Kasumi-1 (cell line): ENCODE measurements around the gene NPAS2.

Experiments used
- DNase-seq, 2 experiments: peaks; one replicate each; lab custom pipeline; 2025; lab: John Stamatoyannopoulos, UW

NPAS2 gene

GRCh38 chr2:100965596-100965995 is 145.7 kb downstream of the NPAS2 start:
- DNase-seq = no peak

- no peak for DNase-seq
These were observed 147.8 kb downstream of the NPAS2 start for GRCh38 chr2:100967716-100968115.

GRCh38 chr2:100968146-100969145 is 148.5 kb downstream of the NPAS2 start:
- DNase-seq = no peak

- DNase-seq = no peak
These were observed 150.1 kb downstream of the NPAS2 start for GRCh38 chr2:100969998-100970397.

- DNase-seq = no peak
These were observed 151.3 kb downstream of the NPAS2 start for GRCh38 chr2:100971221-100971620.

GRCh38 chr2:100972452-100972851 is 152.5 kb downstream of the NPAS2 start:
- DNase-seq = no peak

- DNase-seq = no peak
These were observed 155.0 kb downstream of the NPAS2 start for GRCh38 chr2:100974712-100975520.

GRCh38 chr2:100975521-100975785 is 155.5 kb downstream of the NPAS2 start:
- no peak for DNase-seq

GRCh38 chr2:100976061-100976460 is 156.1 kb downstream of the NPAS2 start:
- DNase-seq = no peak

GRCh38 chr2:100976645-100977391 is 156.9 kb downstream of the NPAS2 start:
- no peak for DNase-seq

- no peak for DNase-seq
These were observed 157.6 kb downstream of the NPAS2 start for GRCh38 chr2:100977511-100977910.

- DNase-seq = no peak
These were observed 158.7 kb downstream of the NPAS2 start for GRCh38 chr2:100978582-100979191.

- DNase-seq = no peak
These were observed 160.1 kb downstream of the NPAS2 start for GRCh38 chr2:100980046-100980445.

GRCh38 chr2:100981011-100981410 is 161.1 kb downstream of the NPAS2 start:
- no peak for DNase-seq

GRCh38 chr2:100982431-100982861 is 162.5 kb downstream of the NPAS2 start:
- no peak for DNase-seq

- DNase-seq = no peak
These were observed 163.3 kb downstream of the NPAS2 start for GRCh38 chr2:100983201-100983600.

- no peak for DNase-seq
These were observed 163.9 kb downstream of the NPAS2 start for GRCh38 chr2:100983684-100984310.

- peak; percentile 59 to 69 for DNase-seq
These were observed 165.0 kb downstream of the NPAS2 start for GRCh38 chr2:100984892-100985307.

GRCh38 chr2:100986157-100986556 is 166.2 kb downstream of the NPAS2 start:
- DNase-seq = no peak

GRCh38 chr2:100987536-100987935 is 167.6 kb downstream of the NPAS2 start:
- DNase-seq = no peak

- no peak for DNase-seq
These were observed 168.0 kb downstream of the NPAS2 start for GRCh38 chr2:100987974-100988373.
